ENCODE results near the gene IGSF9.

IGSF9 gene

DNA sequence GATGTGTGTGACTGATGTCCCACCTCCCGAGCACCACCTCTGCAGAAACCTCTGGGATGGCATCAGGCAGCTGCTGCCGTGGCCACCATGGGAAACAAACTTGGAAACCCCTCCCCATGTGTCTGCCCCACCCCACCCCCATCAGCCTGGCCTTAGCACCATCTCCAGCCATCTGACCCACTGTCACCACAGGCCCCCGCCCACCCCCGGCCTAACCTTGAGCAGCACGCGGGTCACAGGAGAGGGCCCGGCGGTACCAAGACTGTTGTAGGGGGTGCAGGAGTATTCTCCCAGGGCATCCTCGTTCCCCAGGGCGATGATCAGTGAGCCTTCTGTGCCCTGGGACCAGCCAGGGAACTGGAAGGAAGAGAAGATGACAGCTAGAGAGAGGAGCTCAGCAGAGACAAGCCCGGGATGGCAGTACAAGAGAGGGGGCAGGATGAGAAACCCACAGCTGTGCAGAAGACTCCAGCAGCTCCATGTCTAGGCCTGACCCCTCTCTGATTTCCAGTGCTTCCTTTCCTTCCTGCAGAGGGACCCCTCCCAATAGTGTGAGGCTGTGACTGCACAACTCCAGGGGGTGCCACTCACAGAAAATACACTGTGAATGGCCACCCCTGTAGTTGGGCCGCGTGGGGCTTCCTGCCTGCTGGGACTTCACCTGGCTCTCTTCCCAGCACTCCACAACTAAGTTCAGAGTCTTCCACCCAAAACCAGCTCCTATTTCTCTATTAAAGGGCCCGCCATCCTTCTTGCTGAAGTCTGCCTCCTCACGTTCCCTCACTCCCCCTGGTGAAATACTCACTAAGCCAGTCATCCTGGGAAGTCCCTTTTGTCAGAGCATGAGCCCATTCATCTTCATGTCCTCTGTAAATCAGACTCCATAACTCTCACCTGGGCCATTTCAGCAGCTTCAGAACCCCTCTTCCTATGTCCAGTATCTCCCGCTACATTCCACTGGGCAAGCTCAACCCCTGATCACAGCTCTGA lies 12.8 kb downstream of the IGSF9 start:
- DNase-seq (ENCODE audit: low read depth), result no peak

DNA sequence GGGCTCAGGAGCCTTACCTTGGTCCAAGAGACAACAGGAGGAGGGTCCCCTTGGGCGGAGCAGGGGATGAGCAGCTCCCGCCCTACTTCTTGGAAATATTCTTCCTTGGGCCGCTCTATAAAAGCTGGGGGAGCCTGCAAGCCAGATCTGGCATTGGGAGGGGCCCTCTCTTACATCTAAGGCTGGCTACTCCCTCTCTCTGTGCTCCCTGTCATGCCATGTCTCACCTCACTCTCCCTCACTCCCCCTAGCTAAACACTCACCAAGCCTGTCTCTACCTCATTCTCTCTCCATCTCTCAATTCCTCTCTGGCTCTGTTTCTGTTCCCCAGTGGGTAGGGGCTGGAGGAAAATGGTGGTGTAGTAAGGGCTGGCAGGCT lies 13.6 kb downstream of the IGSF9 start:
- no peak for DNase-seq (ENCODE audit: low read depth)

- no peak for DNase-seq (ENCODE audit: low read depth)
These were observed 14.2 kb downstream of the IGSF9 start for GRCh38 chr1:159931101-159931794.

GRCh38 chr1:159930634-159931033 lies 14.8 kb downstream of the IGSF9 start:
- DNase-seq (ENCODE audit: low read depth), result no peak

DNA sequence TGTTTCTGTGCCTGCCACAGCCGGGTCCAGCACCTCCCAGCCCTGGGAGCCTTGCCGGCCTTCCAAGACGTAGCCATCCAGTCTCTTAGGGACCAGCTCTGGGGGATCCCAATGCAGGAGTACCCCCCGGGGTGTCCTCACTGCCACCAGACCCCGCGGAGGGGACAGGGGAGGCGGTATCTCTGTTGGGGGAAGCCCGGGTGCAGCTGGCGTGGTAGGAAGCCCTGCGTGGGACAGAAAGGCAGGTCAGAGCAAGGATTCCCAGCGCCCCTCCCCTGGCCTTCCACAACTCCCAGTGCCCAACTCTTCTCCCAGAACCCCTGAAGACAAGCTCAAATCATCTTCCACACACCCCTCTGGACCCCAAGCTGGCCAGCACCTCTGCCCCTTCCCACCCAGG lies 15.2 kb downstream of the IGSF9 start:
- DNase-seq (ENCODE audit: low read depth), result no peak

- DNase-seq (ENCODE audit: low read depth), result no peak
These were observed 16.0 kb downstream of the IGSF9 start for GRCh38 chr1:159929155-159930051.

GRCh38 chr1:159928491-159929050 lies 16.8 kb downstream of the IGSF9 start:
- no peak for DNase-seq (ENCODE audit: low read depth)

DNA sequence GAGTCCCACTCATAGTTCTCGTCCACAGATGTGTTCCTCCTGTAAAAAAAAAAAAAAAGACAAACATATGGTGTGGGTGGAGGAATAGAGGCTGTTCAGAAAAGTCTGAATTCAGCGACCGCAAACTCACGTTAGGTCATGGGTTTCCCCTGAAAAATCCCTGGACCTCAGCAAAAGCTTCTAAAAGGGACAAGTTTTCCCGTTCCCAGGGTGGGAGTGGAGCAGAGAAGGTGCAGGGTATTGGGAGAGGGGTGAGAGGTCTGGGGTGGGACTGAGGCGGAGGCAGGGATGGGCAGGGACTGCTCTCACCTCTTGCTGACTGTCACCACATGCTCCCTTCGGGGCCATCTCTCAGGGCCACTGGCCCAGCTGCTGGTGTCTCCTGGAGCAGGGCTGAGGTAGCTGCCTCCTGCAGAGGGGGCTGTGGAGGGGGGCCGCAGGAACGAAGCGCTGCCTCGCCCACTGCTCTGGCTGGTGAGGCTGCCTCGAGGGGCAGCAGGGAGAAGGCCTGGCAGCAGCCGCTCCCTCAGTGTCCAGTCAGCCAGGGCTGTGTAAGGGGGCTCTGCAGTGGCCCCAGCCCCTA lies 17.5 kb downstream of the IGSF9 start:
- DNase-seq (ENCODE audit: low read depth), result no peak

DNA sequence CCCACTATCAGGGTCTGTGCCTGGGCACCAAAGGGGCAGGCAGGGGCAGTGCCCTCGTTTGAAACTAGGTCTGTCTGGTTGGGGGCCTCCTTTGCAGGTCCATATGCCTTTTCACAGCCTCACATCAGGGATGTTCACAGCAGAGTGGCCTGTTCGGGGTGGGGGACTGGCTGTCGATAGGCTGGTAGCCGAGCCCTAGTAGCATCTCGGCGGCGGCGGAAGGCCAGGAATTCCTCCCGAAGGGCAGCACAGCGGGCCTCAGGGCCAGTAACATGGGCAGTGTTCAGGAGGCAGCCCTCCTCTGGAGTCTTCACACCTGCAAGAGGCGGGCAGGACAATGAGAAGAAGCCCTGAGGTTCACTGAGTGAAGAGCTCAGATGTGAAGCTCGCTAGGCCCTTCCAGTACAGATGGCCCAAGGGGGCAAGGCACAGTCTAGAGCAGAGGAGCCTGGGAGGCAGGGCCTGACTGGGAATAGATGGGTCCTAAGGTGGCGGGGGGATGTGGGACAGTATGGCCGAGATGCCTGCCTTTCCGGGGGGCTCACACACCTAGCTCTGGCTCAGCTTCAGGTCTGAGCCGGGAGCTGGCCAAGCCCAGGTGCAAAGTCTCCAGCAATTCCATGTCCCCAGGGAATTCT lies 18.1 kb downstream of the IGSF9 start:
- DNase-seq (ENCODE audit: low read depth), result no peak

- DNase-seq (ENCODE audit: low read depth), result no peak
These were observed 19.7 kb downstream of the IGSF9 start for GRCh38 chr1:159925719-159926078.

- peak; percentile 78 for DNase-seq (ENCODE audit: low read depth)
These were observed 20.4 kb downstream of the IGSF9 start, which contains the start of gene TAGLN2 for GRCh38 chr1:159924791-159925718. TAGLN2 (minus strand) TSS chr1:159925507; CDS start chr1:159920509, 4,998 bp downstream.

- DNase-seq (ENCODE audit: low read depth), result peak; percentile 33
These were observed 21.2 kb downstream of the IGSF9 start for GRCh38 chr1:159924025-159924790.

- DNase-seq (ENCODE audit: low read depth), result peak; percentile 50
These were observed 22.0 kb downstream of the IGSF9 start for GRCh38 chr1:159923203-159924024.

- no peak for DNase-seq (ENCODE audit: low read depth)
These were observed 22.8 kb downstream of the IGSF9 start for GRCh38 chr1:159922511-159923202.

DNA sequence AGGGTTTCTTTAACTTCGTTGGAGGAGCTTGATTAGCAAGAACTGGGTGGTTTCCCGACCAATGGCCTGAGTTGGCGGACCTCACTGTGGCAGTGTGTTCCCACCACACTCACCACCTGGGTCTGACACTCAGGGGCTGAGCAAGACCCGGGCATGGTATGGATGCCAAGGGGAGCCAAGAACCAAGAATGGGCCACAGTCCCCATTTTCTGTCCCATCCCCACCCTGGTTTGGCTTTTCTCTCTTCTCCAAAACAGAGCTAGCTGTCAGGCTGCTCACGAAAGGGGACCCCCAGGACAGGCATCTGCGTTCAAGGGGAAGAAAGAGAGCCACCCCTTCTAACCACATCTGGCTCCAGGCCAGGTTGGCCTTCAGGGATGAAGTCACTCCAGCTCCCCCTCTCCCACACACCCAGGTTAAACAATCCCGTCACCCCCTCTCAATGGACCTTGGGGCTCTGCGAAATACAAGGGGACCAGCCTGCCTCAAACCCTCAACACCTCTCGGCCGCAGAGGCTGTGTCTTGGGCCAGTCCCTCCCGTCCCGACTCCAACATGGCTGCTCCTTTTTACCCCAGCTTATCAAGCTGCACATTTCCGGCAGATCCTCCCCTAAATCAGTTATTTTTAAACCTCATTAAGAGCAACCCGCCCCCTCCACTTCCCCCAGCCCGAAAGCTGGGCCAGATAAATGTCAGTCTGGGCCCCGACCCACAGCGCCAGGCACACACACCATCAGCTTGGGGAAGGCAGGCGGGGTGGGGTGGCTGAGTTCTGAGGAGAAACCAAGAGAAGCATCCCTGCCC lies 23.5 kb downstream of the IGSF9 start:
- no peak for DNase-seq (ENCODE audit: low read depth)

DNA sequence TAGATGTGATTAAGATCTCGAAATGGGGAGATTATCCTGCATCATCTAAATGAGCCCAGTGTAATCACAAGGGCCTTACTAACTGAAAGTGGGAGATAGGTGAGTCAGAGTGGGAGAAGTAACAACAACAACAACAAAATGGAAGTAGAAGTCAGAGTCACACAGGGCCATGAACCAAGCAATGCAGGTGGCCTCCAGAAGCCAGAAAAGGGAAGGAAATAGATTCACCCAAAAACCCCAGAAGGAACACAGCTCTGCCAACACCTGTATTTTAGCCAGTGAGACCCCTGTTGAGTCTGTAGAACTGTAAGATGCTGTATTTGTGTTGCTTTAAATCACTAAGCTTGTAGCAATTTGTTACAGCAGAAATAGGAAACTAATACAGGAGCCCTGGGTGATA lies 24.2 kb downstream of the IGSF9 start:
- DNase-seq (ENCODE audit: low read depth), result no peak

GRCh38 chr1:159920651-159921050 lies 24.8 kb downstream of the IGSF9 start:
- no peak for DNase-seq (ENCODE audit: low read depth)

Data from stimulated activated CD8-positive, alpha-beta memory T cell treated with anti-CD3 and anti-CD28 coated beads, Interleukin-15, amount 100 ng/mL, for 24 hours (primary cell).